HG02852 (cell line): ENCODE data around the gene LINGO1.

Experiments used
- ATAC-seq: cut with Tn5 transposase; IDR thresholded peaks from one replicate; pipeline ENCODE4 v1.9.1; 2021; ENCODE audit warnings: mild to moderate bottlenecking, moderate library complexity; ENCODE audit not compliant: unreplicated experiment

Gene LINGO1

GRCh38 chr15:77632534-77633133, at the start of gene LINGO1:
LINGO1 (minus strand) TSS chr15:77632912; CDS start chr15:77632315, 597 bp downstream.
- ATAC-seq = no peak

- no peak for ATAC-seq
Observed at GRCh38 chr15:77681362-77681761, 48.6 kb upstream of the LINGO1 start.

- ATAC-seq = no peak
Observed at GRCh38 chr15:77676569-77677375, 44.1 kb upstream of the LINGO1 start.

GRCh38 chr15:77675806-77676415, 43.2 kb upstream of the LINGO1 start:
- ATAC-seq = no peak

- no peak for ATAC-seq
Observed at GRCh38 chr15:77674327-77674726, 41.6 kb upstream of the LINGO1 start.

- ATAC-seq = no peak
Observed at GRCh38 chr15:77673866-77674265, 41.2 kb upstream of the LINGO1 start.

- ATAC-seq = no peak
Observed at GRCh38 chr15:77672135-77672534, 39.4 kb upstream of the LINGO1 start.

GRCh38 chr15:77671362-77672056, 38.8 kb upstream of the LINGO1 start:
- ATAC-seq = no peak

GRCh38 chr15:77670558-77671361, 38.0 kb upstream of the LINGO1 start:
- ATAC-seq = no peak

GRCh38 chr15:77669896-77670295, 37.2 kb upstream of the LINGO1 start:
- ATAC-seq = no peak

GRCh38 chr15:77667338-77668234, 34.9 kb upstream of the LINGO1 start:
- no peak for ATAC-seq

- no peak for ATAC-seq
Observed at GRCh38 chr15:77666296-77666660, 33.6 kb upstream of the LINGO1 start.

- ATAC-seq = no peak
Observed at GRCh38 chr15:77665530-77666295, 33.0 kb upstream of the LINGO1 start.

- no peak for ATAC-seq
Observed at GRCh38 chr15:77664428-77664827, 31.7 kb upstream of the LINGO1 start.

- ATAC-seq = no peak
Observed at GRCh38 chr15:77663256-77663655, 30.5 kb upstream of the LINGO1 start.

GRCh38 chr15:77659350-77660321, 26.9 kb upstream of the LINGO1 start:
- ATAC-seq = no peak

- no peak for ATAC-seq
Observed at GRCh38 chr15:77658304-77658703, 25.6 kb upstream of the LINGO1 start.
